GM12878 (cell line): ENCODE results near the gene FEN1. TPM values are rescaled to one million over a fixed set of nuclear protein-coding genes. Genes with fewer than 3 reads are reported as not detected.

Source experiments
- BCL3 ChIP-seq: IDR thresholded peaks from 2 replicates; pipeline ENCODE4 v1.6.1; 2011; ENCODE audit warnings: borderline replicate concordance, low read depth, mild to moderate bottlenecking, moderate library complexity, low read length; ENCODE audit not compliant: insufficient read depth, poor library complexity, severe bottlenecking
- BMI1 ChIP-seq: fragments of 450-650 bp; IDR thresholded peaks from 2 replicates; pipeline ENCODE4 v1.6.1; 2016; ENCODE audit warnings: mild to moderate bottlenecking, moderate library complexity, borderline replicate concordance
- CHD1 ChIP-seq: IDR thresholded peaks from 2 replicates; pipeline ENCODE4 v1.6.1; 2012; ENCODE audit warnings: low read depth, low read length, improper control_type of control experiment
- ETV6 ChIP-seq, 2 experiments: fragments of 450-650 bp in 1 of 2; IDR thresholded peaks in 1 of 2; conservative IDR thresholded peaks in 1 of 2; 2 replicates each; pipeline ENCODE4 v1.6.1; 2014; ENCODE audit warnings: antibody characterized with exemption in 1 of 2, borderline replicate concordance in 1 of 2, low read depth in 1 of 2, mild to moderate bottlenecking in 1 of 2, moderate library complexity in 1 of 2
- PAX5 ChIP-seq: IDR thresholded peaks from 2 replicates; pipeline ENCODE4 v1.6.1; 2011; ENCODE audit warnings: low read depth, low read length, borderline replicate concordance
- PBX3 ChIP-seq: IDR thresholded peaks from 2 replicates; pipeline ENCODE4 v1.6.1; 2011; ENCODE audit warnings: mild to moderate bottlenecking, low read depth, low read length, moderate library complexity; ENCODE audit not compliant: insufficient replicate concordance
- REST ChIP-seq: IDR thresholded peaks from 2 replicates; pipeline ENCODE4 v1.6.1; 2012; ENCODE audit warnings: mild to moderate bottlenecking, low read depth, low read length
- SIX5 ChIP-seq: IDR thresholded peaks from 2 replicates; pipeline ENCODE4 v1.6.1; 2011; ENCODE audit warnings: mild to moderate bottlenecking, low read depth, low read length, moderate library complexity; ENCODE audit not compliant: severe bottlenecking
- ZBTB11 ChIP-seq: fragments of 450-650 bp; formaldehyde crosslinking; IDR thresholded peaks from 2 replicates; pipeline ENCODE4 v1.5.0; 2022; ENCODE audit warnings: mild to moderate bottlenecking, missing genetic modification characterization
- ZBTB40 ChIP-seq: fragments of 450-650 bp; IDR thresholded peaks from 2 replicates; pipeline ENCODE4 v1.6.1; 2016; ENCODE audit warnings: mild to moderate bottlenecking, moderate library complexity, borderline replicate concordance
- polyA plus RNA-seq, 11 experiments: library from polyadenylated mRNA; depleted of rRNA in 4 of 11; unstranded in 6 of 11; stranded (reverse) in 5 of 11; fragments of >200 nt; fragmentation: Nextera tagmentation in 4 of 11; fragmentation: Illumina TruSeq in 1 of 11; extraction: Ambion mirVana in 4 of 11; extraction: Trizol in 1 of 11; gene quantifications; 1 replicate in 1 of 11; 2 replicates in 10 of 11; pipeline versions ENCODE4 v1.2.1 to v1.2.3, GENCODE V29; 2011 to 2016; ENCODE audit warnings: inconsistent platforms in 2 of 11, missing spikeins in 2 of 11, low read depth in 1 of 11
- total RNA-seq, 4 experiments: library from RNA; depleted of rRNA in 3 of 4; stranded (reverse); fragments of >200 nt in 3 of 4; fragmentation: Illumina TruSeq in 1 of 4; extraction: Trizol in 1 of 4; gene quantifications; 2 replicates each; pipeline versions ENCODE4 v1.2.1 to v1.2.3, GENCODE V29; 2013 to 2021

Gene FEN1
- total and polyA plus RNA-seq, 10 of the 15 experiments (the other 5 are each of a cell fraction or from before 2014, with no cell fraction given): 54.8 to 282 (median 125) TPM

GRCh38 chr11:61773809-61774208 is 18.9 kb upstream of the FEN1 start (continued):
- no peak for TF ChIP-seq REST
- no peak for TF ChIP-seq BMI1
- TF ChIP-seq BCL3: no peak
- no peak for TF ChIP-seq PBX3
- TF ChIP-seq SIX5: no peak
- no peak for TF ChIP-seq ZBTB11 (CRISPR knock-in tag)
- TF ChIP-seq PAX5: no peak
- no peak for TF ChIP-seq ZBTB40
- TF ChIP-seq ETV6 (conservative IDR thresholded peaks at IDR 0.05 in 1 of 2, IDR thresholded peaks at IDR 0.05 in 1 of 2; ENCODE audit: borderline replicate concordance in 1 of 2, low read depth in 1 of 2): no peak
- TF ChIP-seq CHD1: no peak
